Measurements from ENCODE around the gene JAZF1.

JAZF1 gene

DNA sequence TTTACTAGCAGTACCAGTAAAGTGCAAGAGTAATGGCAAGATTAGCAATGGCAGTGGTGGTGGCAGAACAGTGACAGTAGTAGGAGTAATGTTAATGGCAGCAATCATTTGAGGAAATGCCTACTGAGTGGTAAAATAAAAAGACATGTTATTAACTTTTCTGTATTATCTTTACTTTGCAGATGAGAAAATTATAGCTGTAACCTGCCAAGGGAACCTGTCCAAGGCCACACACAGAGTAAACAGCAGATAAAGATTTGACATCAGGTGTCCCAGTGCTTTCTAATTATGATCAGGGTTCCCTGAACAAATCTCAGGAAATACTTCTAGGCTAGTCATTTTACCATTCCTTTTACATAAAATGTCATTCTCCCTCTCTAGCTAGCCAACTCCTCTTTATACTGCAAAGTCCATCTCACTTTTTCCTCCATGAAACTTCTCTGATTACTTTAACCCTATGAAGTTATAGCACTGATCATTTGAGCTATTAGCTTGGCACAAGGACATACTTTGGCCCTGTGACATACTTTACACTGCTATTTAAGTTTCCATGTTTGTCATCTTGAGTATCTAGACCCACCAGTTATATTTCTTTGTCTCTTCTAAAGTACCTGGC is 221.6 kb downstream of the JAZF1 start:
- no peak for DNase-seq

DNA sequence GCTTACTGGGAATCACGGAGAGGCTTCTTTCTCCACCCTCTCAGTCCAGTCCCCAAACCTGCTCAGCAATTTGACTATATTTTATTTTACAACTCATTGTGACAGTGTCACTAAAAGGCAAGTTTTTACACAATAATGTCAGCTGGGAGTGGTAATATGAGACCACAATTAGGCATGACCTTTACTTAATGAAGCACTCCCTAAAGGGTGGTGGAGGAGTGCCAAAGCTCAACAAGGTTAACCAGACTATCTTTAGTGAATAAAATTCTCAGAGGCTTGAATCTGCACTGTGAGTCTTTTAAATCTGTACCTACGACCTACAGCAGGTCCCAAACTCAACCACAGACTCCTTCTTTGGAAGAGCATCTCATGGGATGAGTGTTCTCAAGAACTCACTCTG is 225.0 kb downstream of the JAZF1 start:
- DNase-seq: no peak

DNA sequence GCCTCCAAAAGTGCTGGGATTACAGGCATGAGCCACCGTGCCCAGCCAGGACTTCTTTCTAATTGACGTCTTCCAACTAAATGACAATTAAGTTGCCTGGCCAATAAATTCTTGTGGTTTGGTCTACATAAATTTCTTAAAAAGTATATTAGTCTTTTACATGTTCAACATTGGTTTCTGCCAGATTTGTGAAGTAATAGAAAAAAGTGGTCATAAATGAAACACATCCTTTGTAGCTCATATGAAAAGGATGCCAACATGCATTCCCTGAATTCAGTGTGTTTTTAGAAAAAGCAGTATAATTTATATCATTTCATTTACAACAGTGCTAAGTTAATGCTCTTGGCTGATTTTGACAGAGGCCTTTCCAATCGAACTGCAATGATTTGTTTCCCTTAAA is 225.6 kb downstream of the JAZF1 start:
- no peak for DNase-seq

DNA sequence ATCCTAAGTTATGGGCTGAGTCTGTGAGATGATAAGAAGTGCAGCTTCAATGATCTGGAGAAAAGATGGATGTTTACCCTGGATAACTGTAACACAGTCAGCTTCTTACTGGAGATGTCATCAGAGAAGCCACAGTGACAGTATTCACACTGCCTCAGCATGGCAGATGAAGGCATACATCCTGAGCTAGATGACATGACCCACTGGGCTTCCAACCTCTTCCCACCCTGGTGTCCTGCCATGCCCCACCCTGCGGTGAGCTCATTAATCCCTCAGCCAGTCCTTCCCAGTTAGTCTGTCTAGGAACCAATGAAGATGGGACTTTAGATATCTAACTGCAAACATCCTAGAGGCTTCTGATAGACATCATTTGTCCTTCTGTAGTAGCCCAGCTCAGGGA is 226.8 kb downstream of the JAZF1 start:
- no peak for DNase-seq

DNA sequence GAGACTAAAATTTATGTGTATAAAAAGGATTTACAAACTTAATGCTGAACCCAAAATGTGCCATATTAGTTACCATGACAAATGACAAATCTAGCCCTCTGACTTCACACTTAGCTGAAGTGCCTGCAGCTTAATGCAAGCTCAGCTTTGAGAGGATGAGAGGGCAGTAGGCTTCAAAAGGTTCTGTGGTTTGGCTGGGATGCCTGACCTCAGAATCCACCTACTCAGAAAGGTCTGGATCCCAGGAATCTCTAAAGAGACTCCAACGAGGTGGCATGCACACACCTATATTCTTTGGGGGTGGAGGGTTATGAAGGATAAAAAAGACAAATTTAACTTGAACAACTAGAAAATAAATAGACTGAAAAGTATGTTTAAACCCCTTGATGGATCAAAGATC is 227.2 kb downstream of the JAZF1 start:
- no peak for DNase-seq

DNA sequence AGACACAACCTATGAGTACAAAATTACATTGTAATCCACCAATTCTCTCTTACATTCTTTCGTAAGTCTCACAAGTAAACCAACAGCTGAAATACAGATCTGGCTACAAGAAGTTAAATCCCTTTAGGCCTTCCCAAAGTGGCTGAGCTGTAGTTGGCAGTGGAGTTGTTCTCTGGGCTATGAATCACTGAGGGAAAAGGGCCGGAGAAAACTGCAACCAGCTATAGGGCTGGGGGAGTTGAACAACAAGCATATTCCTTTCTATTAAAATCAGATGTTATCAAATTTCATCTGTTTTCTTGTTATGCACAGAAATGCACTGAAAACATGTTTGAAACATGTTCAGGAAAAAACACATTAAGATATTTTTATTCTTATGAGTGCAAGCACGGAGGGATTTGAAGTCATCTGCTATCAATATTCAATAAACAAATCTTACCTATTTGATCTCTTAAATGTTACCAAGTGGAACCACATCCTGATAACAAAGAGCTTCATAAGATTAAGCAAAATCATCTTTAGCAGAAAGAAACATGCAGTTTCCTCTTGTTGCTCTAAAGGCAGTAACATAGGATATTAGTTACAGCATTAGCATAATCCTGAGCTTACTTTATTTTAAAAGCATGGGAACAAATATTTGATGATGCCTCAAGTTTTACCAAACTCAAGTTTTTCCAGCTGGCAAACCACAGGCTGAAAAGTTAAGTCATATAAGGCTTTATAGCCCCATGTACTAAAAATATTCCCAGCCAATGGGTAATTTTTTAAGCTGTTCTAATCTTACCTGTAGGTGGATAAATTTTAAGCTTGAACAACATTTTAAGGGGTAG is 227.9 kb downstream of the JAZF1 start:
- no peak for DNase-seq

DNA sequence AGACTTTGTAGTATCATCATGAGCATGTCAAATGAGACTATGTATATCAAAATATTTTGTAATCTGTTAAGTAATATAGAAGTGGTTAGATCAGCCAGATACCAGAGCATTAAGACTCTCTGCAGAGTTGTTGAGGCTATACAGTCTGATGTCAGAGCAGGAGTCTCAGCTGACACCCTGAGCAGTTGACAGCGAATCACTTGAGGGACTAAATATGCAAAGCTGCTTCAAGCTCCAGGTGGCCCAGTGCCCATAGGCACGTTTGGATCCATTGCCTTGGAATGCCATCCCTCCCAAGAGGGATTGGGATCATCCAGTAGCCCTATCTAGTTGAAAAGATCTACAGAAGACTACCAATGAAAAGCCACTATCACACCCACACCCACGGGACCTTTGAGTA is 230.5 kb downstream of the JAZF1 start:
- DNase-seq: no peak

DNA sequence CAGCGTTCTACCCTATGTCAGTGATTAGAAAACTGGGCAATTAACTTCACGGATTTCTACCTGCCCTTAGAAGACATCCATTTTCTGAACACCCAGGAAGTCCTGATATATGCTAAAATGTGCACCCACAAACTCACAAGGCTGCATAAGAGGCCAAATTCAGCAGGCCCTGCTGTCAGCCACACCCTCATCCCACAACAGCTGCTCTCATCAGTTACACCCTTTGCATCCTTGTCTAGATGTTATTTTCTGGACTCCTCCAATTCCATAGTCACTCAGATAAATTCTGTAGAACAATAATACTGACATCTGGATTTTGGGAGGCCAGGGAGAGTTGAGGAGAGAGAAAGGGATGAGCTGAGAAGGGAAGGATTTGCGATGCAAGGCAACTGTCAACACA is 231.7 kb downstream of the JAZF1 start:
- no peak for DNase-seq

DNA sequence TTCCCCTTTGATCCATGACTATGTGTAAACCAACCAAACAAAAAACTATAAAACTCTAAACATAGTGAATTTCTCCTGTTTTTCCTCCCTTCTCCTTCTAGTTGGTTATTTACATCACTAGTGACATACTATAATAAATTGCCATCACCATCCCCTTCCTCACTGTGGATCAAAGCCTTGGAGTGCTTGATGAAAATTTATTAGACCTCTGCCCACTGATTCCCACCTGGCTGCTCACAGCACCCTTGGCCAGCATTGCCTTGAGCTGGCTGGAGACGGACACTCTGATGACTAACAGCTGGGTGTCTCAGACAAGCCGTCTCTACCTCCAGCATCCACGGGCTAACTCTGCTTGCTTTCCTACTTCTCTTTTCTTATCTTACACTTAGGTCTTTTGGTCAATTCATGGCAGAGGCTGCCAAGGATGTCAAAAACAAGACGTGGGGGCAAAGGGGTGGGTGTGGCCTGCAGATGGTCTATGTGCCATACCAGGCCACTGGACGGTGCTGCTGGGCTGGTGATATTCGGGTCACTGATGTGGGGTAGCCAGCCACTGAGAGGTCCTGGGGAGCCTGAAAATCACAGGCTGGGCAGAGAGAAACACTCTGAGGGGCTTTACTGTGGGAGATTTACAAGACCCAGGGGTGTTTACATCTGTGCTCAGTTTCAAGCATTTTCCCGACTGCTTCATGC is 232.9 kb downstream of the JAZF1 start:
- DNase-seq: no peak

DNA sequence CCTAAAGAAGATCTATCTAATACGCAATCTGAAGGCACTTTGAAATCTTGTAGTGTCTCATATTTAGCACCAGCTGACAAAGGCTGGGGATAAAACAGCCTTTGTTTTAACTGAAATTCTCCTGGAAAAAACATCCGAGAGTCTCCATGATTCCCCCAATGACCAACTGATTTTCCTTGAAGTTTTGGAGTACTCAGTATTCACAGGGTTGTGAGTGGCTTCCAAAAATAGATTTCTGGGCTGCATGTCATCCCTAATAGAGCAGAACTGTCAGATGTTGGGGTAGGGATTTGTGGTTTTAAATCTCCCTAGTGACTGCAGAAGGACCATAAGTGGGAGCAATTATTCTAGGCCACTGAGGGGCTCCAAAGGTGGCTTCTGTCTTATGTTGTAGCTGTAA is 234.2 kb downstream of the JAZF1 start:
- no peak for DNase-seq

DNA sequence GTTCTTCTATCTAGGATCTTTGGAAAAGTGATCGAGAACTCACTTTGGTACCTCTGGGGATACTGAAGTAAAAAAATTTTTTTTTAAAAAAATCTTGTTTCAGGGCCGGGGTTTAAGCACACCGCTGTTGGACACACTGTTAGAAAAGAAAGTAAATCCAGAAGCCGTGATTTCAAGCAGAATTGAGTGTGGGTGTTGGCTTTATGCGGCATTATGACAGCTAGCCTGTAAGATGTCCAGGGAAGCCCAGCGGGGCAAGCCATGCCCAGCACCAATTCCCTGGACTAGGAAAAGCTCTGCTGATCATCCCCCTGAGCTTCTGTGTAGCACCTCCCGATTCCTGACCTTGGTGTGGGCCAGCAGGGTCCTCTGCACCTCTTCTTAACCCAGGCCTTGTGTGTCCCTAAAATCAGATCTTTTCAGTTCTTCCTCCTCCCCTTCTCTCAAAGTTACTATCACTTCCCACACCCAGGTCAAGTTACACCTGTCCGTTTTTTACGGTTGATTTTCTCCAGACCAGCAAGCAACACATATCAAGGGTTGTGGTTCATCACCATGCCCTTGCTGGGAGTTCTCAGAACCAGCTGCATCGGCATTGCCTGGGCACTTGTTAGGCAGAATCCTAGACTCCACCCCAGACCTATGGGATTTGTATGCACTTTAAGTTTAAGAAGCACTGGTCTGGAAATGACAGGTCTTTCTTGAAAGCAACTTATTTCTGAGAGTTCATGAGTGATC is 235.4 kb downstream of the JAZF1 start:
- DNase-seq: no peak

DNA sequence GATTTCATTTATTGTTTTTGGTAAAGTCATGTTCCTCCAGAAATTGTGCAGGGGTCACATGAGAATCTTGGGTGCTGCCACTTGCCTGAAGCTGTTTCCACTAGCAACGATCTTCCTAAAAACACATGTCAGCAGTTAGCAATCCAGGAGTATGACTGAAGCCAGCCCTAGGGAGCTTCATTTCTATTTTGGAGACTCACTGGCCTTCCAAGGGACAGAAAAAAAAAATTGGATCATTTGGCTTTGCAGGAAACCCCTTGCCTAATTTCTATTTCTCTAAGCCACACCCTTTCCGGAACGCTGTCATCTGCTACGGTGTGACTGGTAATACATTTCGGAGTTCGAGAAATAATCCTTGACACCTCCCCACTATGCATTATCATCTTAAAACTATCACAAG is 236.0 kb downstream of the JAZF1 start:
- DNase-seq: no peak

DNA sequence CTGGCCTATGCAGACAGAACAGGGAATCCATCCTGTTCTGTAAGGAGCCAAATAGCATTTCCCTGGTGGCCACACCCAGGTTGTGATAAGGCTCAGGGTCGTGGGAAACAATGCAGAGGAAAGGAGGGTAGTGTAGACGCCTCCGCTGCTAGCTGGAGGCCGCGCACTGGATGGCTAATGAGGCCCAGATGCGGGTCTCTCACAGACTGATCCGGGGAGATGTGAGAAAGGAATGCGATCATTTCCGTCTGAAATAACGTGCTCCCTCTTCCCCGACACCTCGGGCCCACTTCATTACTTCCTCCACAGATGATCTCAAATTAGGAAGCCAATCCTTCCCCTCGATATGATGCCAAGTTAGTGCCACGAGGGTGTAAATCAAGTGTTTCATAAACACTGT is 237.4 kb downstream of the JAZF1 start:
- DNase-seq: no peak

DNA sequence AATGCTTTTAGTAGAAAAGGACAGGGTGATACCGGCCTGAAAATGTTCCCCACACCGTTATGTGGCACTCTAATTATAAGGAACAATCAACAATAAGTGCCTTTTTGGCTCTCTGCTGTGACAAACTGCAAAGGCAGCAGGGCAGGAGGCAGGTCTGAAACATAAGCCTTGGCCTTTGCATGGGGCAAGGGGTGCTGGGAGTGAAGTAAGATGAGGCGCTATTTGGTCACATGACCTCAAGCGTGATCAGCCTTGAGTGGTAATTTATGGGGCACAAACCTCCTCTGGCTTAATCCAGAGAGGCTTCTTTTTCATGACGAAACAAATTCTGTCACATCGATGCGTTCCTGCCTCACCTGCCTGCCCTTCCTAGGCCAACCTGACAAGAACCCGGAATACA is 237.9 kb downstream of the JAZF1 start:
- no peak for DNase-seq

DNA sequence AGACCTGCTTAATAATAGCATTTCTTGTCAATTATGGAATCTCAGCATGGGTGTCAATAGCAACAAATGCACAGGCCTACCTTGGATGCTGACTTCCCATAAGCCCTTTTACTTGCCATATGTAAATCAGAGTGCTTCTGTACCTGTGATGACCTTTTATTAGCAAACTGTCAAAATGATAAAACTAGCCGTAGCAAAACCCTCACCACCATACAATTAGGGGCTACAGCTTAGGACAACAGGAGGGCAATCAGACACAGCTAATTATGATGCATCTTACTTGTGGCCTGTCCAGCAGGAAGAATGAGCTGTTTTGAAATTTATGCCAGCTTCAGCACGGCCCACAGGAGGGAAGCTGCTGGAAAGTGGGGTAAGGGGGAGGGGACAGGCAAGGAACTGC is 239.1 kb downstream of the JAZF1 start:
- DNase-seq: no peak

DNA sequence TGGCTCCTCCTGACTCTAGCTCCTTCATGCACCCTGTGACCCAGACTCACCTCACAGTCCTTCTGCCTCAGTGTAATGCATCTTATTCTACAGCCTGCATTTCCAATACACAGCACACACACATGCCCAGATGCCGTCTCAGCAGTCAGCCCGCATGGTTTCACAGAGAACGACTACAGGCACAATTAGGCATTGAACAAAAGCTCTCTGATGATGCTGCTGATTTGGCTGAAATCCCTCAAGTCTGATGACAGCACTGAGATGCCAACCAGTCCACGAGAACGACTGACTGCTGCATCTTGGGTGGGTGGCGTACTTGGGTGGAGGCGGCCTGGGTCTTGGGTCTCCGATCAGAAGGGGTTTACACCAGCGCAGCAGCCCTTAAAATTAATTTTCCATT is 240.3 kb downstream of the JAZF1 start:
- no peak for DNase-seq

DNA sequence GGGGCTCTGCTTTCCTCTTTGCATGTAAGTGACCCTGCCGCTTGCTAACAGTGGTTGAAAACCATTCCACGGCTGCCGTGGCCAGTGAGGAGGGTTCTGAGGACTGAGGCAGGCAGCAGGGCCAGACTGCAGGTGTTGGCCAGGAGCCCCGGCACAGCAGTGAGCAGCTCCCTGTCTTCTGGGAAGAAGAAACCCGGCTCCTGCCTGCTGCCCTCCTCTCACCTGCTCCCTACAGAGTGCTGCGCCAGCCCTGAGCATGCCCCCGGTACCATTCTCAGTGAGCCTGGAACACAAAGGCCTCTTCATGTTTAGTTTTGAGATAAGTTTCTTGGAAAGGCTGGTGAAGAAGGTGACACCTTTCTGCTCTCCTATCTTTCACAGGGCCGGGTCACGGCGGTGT is 240.7 kb downstream of the JAZF1 start:
- DNase-seq: no peak

DNA sequence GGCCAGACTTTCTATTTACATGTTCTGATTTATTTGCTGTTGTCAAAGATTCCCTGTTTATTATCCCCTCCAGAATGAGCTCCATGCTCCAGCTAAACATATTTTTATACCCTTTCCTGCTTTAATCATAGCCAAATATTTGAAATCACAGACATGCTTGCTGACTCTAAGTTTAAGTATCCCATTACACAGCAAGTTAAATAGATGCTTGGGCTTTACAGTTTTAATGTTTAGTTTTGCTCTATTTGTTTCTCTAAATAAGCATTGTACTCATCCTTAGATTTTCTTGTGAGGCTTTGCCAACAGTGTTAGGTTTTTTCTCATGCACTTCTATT is 243.9 kb downstream of the JAZF1 start:
- no peak for DNase-seq

DNA sequence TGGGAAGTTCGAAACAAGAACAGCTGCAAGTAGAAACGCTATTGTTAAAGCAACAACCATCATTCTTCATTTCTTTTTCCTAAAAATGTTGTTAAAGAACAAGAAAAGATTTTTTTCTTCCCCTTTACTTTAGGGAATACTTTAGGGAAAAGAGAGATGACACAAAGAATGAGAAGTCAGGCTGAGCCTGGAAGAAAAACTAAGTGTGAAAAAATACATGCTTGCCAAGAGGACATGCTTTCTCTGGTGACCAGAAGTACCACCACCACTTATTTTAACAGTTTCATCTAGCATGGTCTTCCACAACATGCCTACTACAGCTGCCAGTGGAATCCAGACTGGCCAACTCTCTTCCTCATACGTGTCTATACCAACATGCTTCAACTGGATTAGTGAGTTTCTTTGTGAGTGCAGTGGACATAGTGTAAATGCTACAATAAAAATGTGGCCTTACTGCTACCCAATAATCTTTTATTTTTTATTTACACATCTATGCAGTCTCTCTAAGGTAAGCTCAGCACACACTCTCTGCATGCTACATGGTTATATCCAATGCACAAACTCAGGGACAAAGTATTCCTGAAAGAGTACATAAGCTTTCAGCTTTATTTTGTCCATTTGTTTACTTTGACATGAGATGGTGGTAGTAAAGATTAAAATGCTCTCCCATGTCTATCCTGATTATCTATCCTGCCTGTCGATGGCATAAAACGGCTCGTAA is 244.4 kb downstream of the JAZF1 start:
- DNase-seq: no peak

DNA sequence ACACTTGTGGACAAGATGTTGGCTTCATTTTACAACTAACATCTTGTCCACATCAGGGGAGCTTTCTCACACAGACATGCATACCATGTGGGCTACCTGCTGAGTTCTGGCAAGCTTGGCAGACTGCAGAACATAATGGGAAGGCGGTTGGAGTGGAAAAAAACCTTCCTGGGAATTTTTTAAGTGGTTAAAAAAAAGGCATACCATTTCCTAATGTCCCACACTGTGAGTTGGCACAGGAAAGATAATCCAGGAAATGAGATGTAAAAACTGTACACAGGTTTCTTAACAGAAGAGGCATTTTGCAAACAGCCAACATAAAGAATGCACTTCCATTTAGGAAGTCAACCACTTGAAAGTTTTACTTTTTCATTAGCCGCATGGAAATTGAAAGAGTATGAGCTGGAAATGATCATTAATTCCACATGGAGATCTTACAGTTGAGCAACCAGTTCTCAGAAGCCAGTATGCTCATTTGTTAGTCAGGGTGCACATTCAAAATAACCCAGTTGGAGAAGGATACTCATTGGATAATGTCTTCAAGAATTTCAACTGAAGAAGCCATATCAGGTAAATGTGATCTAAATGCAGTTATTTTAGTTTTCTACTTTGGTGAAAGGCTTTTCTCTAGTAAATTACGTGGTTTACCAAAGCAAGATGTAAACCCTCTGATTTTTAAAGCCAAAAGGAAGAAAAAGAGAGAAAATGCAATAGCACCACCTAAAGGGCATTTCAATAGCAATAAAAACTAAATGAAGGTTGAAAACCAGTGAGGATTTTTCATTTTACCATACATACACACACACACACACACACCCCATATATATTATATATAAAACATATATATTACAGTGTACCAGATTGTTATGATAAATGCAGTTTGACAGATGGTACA is 246.7 kb downstream of the JAZF1 start:
- DNase-seq: no peak

DNA sequence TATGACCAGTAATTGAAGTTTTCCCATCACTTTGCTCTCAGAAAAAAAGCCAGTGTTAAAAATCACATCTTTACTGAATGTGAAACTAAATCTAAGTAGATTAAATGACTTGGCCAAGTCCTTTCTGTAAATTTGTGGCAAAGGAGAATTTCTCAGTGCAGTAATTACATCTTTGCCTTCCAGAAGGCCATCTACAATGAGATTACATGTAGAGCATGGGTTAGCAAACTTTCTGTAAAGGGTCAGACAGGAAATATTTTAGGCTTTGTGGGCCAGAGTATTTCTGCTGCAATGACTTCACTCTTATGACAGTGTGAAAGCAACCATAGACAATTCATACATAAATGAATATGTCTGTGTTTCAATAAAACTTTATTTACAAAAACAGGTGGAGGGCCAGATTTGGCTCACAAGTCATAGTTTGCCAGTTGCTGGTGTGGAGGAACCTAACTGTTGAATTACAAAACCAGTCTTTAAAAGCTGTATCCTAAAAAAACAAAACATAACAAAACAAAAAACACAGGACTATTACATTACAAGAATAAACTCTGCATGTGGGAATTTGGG is 249.6 kb downstream of the JAZF1 start:
- DNase-seq: no peak

DNA sequence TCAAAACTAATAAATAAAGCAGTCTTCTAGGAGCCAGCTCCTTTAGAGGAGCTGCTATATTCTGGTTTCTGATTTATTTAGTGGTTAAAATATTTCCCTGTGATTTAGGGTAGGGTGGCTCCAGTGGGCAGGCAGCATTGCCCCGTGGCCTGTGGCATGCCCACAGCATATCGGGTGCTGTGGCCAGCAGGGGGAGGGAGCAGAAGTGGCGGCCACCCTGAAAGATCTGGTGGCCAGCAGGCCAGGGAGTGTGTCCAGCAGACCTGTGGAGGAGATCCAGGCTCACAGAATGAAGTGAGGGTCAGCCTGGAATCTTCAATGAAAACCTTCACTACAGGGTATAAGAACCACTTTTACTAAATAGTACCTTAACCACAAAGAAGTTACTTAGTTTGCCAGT is 251.5 kb downstream of the JAZF1 start:
- no peak for DNase-seq
